Measurements from ENCODE around the gene PRMT3. TPM values are rescaled to one million over a fixed set of nuclear protein-coding genes. Genes with fewer than 3 reads are reported as not detected.

The PRMT3 gene
- total RNA-seq, 1 experiment from 2014 or later = 26.4 TPM

DNA sequence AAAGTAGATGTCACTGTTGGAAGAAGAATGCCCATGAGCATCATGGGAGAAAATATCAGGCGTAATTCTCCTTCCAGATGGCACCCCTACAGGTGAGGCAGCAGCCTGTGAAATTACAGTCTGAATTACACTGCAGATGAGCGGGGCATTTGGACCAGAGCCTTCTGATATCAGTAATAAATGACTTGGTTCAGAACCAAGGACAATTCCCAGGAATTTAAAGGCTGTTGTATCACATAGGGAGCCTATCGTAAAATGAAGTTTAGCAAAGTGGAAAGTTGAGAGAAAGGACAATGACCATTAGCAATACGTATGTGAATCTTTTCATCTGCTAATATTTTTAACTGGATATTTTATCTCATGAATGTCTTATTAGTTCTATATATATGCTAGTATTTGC lies 61.3 kb downstream of the PRMT3 start:
- TF ChIP-seq EZH2 (IDR thresholded peaks at IDR 0.05; ENCODE audit: borderline replicate concordance, low read depth, low read length, poor library complexity, severe bottlenecking) = no peak
- TF ChIP-seq, protein P1, sequence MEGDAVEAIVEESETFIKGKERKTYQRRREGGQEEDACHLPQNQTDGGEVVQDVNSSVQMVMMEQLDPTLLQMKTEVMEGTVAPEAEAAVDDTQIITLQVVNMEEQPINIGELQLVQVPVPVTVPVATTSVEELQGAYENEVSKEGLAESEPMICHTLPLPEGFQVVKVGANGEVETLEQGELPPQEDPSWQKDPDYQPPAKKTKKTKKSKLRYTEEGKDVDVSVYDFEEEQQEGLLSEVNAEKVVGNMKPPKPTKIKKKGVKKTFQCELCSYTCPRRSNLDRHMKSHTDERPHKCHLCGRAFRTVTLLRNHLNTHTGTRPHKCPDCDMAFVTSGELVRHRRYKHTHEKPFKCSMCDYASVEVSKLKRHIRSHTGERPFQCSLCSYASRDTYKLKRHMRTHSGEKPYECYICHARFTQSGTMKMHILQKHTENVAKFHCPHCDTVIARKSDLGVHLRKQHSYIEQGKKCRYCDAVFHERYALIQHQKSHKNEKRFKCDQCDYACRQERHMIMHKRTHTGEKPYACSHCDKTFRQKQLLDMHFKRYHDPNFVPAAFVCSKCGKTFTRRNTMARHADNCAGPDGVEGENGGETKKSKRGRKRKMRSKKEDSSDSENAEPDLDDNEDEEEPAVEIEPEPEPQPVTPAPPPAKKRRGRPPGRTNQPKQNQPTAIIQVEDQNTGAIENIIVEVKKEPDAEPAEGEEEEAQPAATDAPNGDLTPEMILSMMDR (conservative IDR thresholded peaks at IDR 0.05; ENCODE audit: low read depth, low read length) = no peak
- H3K9me3 ChIP-seq (ENCODE audit: low read depth, low read length, poor library complexity, severe bottlenecking) = no peaks in the 10 kb centered on the region
- no peak overlapping the region for H3K4me3 ChIP-seq (ENCODE audit: low read depth, low read length, poor library complexity, severe bottlenecking)
- CTCF ChIA-PET = no interaction called here
- BruUV-seq (replicated peaks) = no TSS peak
- intact Hi-C loops (cut with micrococcal nuclease; ENCODE audit: unreplicated experiment) = no loop called here
- no peak for DNase-seq (ENCODE audit: low spot score)
- H3K27ac ChIP-seq (ENCODE audit: low read depth, low read length, poor library complexity, severe bottlenecking) = no peak overlapping the region
- H3K4me1 ChIP-seq (ENCODE audit: insufficient read depth, low read length, poor library complexity, severe bottlenecking) = no peaks in the 10 kb centered on the region
- no peaks in the 10 kb centered on the region for H3K36me3 ChIP-seq (ENCODE audit: insufficient read depth, low read length, poor library complexity, severe bottlenecking)
- POLR2A ChIA-PET (ENCODE audit: low non-redundant PET) = no interaction called here
- no peaks in the 10 kb centered on the region for H3K27me3 ChIP-seq (replicated peaks; ENCODE audit: insufficient read depth, low read depth, low read length, poor library complexity)

DNA sequence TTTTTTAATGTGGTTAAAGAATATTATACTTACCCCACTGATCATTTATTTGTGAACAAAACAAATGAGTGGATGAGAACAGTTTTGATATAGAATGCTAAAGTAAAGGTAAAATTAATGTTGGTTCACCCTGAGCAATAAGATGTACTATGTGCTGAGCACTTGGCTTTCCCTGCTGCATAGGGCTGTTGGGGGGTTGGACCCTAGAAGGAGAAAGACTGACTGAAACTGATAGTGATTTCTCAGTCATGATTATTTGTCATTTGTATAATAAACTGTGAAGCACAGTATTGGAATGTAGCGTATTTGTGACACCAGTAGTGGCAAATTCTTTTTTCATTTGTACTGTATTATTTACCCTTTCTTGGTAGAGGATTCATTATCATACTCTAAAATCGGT lies 63.3 kb downstream of the PRMT3 start:
- DNase-seq (ENCODE audit: low spot score) = no peak
- ChIA-PET POLR2A (ENCODE audit: low non-redundant PET) (no interaction called here), CTCF (no interaction called here)
- intact Hi-C loops (cut with micrococcal nuclease; ENCODE audit: unreplicated experiment) = no loop called here
- Histone ChIP-seq H3K27ac (ENCODE audit: low read depth, low read length, poor library complexity, severe bottlenecking) (no peak overlapping the region), H3K4me1 (ENCODE audit: insufficient read depth, low read length, poor library complexity, severe bottlenecking) (no peaks in the 10 kb centered on the region), H3K27me3 (replicated peaks; ENCODE audit: insufficient read depth, low read depth, low read length, poor library complexity) (no peaks in the 10 kb centered on the region), H3K36me3 (ENCODE audit: insufficient read depth, low read length, poor library complexity, severe bottlenecking) (no peaks in the 10 kb centered on the region), H3K9me3 (ENCODE audit: low read depth, low read length, poor library complexity, severe bottlenecking) (no peaks in the 10 kb centered on the region), H3K4me3 (ENCODE audit: low read depth, low read length, poor library complexity, severe bottlenecking) (no peak overlapping the region)
- no peak for TF ChIP-seq EZH2 (IDR thresholded peaks at IDR 0.05; ENCODE audit: borderline replicate concordance, low read depth, low read length, poor library complexity, severe bottlenecking)
- TF ChIP-seq, protein P1 (conservative IDR thresholded peaks at IDR 0.05; ENCODE audit: low read depth, low read length) = no peak
- BruUV-seq (replicated peaks) = no TSS peak

DNA sequence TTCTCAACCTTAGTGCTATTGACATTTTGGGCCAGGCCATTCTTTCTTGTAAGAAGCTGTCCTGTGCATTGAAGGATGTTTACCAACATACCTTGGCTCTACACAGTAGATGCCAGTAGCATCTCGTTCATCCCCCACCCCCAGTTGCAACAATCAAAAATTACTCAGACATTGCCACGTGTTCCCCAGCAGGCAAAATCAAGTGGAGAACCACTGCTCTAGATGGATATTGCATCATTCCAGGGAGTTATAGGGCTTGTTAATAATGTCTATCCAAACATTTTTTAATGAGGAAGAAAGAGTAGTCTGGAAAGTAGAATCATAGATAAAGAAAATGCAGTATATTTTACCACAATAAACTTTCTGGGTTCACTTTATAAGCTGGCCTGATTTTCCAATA lies 64.1 kb downstream of the PRMT3 start:
- ChIA-PET POLR2A (ENCODE audit: low non-redundant PET) (no interaction called here), CTCF (no interaction called here)
- Histone ChIP-seq H3K27ac (ENCODE audit: low read depth, low read length, poor library complexity, severe bottlenecking) (no peak overlapping the region), H3K4me3 (ENCODE audit: low read depth, low read length, poor library complexity, severe bottlenecking) (no peak overlapping the region), H3K36me3 (ENCODE audit: insufficient read depth, low read length, poor library complexity, severe bottlenecking) (no peaks in the 10 kb centered on the region), H3K9me3 (ENCODE audit: low read depth, low read length, poor library complexity, severe bottlenecking) (no peaks in the 10 kb centered on the region), H3K4me1 (ENCODE audit: insufficient read depth, low read length, poor library complexity, severe bottlenecking) (no peaks in the 10 kb centered on the region), H3K27me3 (replicated peaks; ENCODE audit: insufficient read depth, low read depth, low read length, poor library complexity) (no peaks in the 10 kb centered on the region)
- intact Hi-C loops (cut with micrococcal nuclease; ENCODE audit: unreplicated experiment) = no loop called here
- BruUV-seq (replicated peaks) = no TSS peak
- no peak for DNase-seq (ENCODE audit: low spot score)
- TF ChIP-seq, protein P1 (conservative IDR thresholded peaks at IDR 0.05; ENCODE audit: low read depth, low read length) = no peak
- no peak for TF ChIP-seq EZH2 (IDR thresholded peaks at IDR 0.05; ENCODE audit: borderline replicate concordance, low read depth, low read length, poor library complexity, severe bottlenecking)
